Activated naive CD4-positive, alpha-beta T cell treated with anti-CD3 and anti-CD28 coated beads, Interleukin-2, amount 50 U/mL, for 24 hours (primary cell): ENCODE results near the gene SLC22A7.
A peak's percentile ranks its signal among the peaks of the same experiment; 100 is the strongest.

Experiments
- H3K27ac Mint-ChIP-seq: one replicate; pipeline ENCODE4 v1.8.0; 2021; ENCODE audit warnings: mild to moderate bottlenecking, mixed read lengths
- H3K27me3 Mint-ChIP-seq: one replicate; pipeline ENCODE4 v1.8.0; 2021; ENCODE audit warnings: mixed read lengths
- H3K36me3 Mint-ChIP-seq: one replicate; pipeline ENCODE4 v1.8.0; 2021; ENCODE audit warnings: mixed read lengths
- H3K4me1 Mint-ChIP-seq: one replicate; pipeline ENCODE4 v1.8.0; 2021; ENCODE audit warnings: mixed read lengths
- H3K4me3 Mint-ChIP-seq: one replicate; pipeline ENCODE4 v1.8.0; 2021; ENCODE audit warnings: mild to moderate bottlenecking, mixed read lengths
- H3K9me3 Mint-ChIP-seq: one replicate; pipeline ENCODE4 v1.8.0; 2021; ENCODE audit warnings: mixed read lengths

SLC22A7 gene, protein sequence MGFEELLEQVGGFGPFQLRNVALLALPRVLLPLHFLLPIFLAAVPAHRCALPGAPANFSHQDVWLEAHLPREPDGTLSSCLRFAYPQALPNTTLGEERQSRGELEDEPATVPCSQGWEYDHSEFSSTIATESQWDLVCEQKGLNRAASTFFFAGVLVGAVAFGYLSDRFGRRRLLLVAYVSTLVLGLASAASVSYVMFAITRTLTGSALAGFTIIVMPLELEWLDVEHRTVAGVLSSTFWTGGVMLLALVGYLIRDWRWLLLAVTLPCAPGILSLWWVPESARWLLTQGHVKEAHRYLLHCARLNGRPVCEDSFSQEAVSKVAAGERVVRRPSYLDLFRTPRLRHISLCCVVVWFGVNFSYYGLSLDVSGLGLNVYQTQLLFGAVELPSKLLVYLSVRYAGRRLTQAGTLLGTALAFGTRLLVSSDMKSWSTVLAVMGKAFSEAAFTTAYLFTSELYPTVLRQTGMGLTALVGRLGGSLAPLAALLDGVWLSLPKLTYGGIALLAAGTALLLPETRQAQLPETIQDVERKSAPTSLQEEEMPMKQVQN

DNA sequence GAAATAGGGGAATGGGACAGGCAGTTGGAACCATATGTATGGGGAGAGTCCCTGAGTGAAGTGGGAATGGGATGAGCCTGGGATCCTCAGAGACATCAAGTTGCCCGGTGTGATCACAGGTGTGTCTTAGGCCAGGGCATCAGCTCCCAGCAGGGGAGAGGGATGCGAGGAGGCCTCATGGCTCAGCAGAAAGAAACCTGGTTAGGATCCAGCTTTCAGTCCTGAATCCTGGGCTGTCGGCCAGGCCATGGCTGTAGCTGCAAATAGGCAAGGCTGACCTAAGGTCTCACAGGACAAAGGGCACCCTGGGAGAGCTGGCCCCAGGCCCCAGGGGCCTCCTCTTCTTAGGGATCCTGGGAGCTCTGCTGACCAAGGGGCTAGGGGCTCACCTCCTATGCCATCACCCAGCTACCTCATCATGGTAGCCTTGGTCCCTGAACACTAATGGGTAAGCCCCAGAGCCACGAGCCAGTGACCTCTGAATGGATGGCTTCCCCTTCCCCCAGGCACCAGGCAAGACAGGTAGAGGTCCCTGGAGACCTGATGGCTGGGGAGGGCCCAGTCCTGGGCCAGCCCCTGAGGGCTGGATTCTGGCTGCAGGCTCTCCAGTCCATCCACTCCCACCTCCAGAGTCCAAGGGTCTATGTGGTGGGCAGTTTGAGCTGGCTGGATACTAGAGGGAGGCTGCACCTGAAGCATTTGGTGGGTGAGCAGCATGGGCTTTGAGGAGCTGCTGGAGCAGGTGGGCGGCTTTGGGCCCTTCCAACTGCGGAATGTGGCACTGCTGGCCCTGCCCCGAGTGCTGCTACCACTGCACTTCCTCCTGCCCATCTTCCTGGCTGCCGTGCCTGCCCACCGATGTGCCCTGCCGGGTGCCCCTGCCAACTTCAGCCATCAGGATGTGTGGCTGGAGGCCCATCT lies at the start of gene SLC22A7:
Gene SLC22A7, plus strand, starts transcription at position 617 of the 921 bp plus-strand sequence. Its CDS starts 99 bp downstream, at position 716.
- peaks cover 2% of the 10 kb centered on the region for H3K27me3 Mint-ChIP-seq
- H3K36me3 Mint-ChIP-seq, result no peaks in the 10 kb centered on the region
- H3K9me3 Mint-ChIP-seq, result no peaks in the 10 kb centered on the region
- no peaks in the 10 kb centered on the region for H3K4me1 Mint-ChIP-seq
- H3K4me3 Mint-ChIP-seq, result no peak within 1 kb of the TSS
- no peak within 1 kb of the TSS for H3K27ac Mint-ChIP-seq

DNA sequence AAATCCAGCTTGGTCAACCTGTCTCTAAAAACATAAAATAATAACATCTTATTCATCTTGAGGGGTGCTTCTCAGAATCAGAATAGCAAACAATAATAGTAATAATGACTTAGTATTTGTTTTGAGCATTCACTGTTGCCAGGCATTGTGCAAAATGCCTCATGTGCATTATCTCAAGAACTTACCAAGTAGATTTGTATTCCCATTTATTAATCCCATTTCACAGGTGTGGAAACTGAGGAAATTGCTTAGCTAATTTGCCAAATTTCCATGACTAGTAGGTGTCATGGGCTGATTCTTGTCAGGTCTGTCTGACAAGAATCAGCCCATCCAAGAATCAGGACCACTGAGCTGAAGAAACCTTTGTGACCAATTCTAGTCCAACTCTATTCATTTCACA lies 49.3 kb upstream of the SLC22A7 start:
- no peaks in the 10 kb centered on the region for H3K36me3 Mint-ChIP-seq
- H3K27me3 Mint-ChIP-seq, result peaks cover 9% of the 10 kb centered on the region
- H3K4me3 Mint-ChIP-seq, result no peak overlapping the region
- no peaks in the 10 kb centered on the region for H3K9me3 Mint-ChIP-seq
- no peak overlapping the region for H3K27ac Mint-ChIP-seq
- peaks cover 24% of the 10 kb centered on the region for H3K4me1 Mint-ChIP-seq

DNA sequence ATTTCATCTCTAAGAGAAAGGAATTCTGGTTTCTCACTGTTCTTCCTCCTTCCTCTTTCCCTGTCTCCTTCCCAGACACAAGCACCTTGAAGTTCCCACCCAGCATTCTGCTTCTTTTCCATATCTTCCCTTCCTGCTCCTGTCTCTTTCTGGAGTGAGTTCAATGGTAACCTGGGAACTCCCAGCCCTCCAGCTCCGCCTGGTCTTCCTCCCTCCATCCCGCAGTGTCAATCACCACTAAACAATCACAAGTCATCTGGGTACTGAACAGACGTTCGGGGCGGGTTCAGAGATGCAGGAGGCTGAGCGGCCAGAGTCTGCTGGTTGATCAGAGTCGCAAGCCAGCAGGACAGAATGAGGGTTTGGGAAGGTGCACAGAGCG lies 47.1 kb upstream of the SLC22A7 start:
- peak overlapping the region; percentile 61 for H3K27ac Mint-ChIP-seq
- H3K27me3 Mint-ChIP-seq, result peaks cover 12% of the 10 kb centered on the region
- peaks cover 24% of the 10 kb centered on the region for H3K4me1 Mint-ChIP-seq
- no peaks in the 10 kb centered on the region for H3K36me3 Mint-ChIP-seq
- no peak overlapping the region for H3K4me3 Mint-ChIP-seq
- no peaks in the 10 kb centered on the region for H3K9me3 Mint-ChIP-seq

DNA sequence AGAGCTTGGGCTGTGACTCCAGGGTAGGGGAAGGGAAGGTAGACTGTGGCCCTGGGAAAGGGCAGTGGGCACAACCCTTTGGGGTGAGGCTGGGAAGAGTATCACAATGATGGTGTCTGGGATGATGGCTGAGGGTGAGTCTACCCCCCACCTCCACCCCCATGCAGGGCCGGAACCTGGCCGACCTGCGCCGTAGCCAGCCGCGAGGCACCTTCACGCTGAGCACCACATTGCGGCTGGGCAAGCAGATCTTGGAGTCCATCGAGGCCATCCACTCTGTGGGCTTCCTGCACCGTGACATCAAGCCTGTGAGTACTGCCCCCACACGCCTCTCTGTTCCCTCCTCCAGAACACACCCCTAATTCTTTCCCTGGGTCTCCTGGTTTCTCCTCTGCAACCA lies 44.7 kb upstream of the SLC22A7 start:
- Mint-ChIP-seq H3K4me1 (peaks cover 10% of the 10 kb centered on the region), H3K27me3 (peaks cover 12% of the 10 kb centered on the region), H3K36me3 (no peaks in the 10 kb centered on the region), H3K9me3 (no peaks in the 10 kb centered on the region), H3K27ac (no peak overlapping the region), H3K4me3 (no peak overlapping the region)

DNA sequence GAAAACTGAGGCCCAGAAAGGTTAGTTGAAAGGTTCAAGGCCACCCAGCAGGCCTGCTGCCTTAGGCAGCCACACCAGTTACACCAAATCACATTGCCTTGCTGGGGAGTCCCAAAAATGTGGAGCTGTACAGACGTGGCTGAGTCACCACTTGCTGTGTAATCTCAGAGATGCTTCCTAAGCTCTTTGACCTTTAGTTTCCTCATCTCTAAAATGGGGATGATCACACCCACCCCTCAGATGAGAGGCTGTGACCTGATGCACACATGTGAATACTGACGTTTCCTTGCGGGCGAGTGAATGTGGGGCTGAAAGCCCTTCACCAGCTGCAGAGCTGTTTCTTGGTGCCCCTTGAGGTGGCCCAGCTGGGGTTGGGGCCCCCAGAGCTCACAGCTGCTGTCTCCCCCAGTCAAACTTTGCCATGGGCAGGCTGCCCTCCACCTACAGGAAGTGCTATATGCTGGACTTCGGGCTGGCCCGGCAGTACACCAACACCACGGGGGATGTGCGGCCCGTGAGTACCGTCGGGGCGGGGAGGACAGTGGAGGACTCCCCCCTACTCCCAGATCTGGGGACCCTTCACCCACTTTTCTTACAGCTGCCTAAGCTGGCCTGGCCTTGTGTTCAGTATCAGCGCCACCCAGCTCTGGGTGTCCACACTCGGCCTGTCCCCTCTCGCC lies 43.8 kb upstream of the SLC22A7 start:
- no peak overlapping the region for H3K4me3 Mint-ChIP-seq
- H3K9me3 Mint-ChIP-seq, result no peaks in the 10 kb centered on the region
- H3K4me1 Mint-ChIP-seq, result peaks cover 10% of the 10 kb centered on the region
- H3K27ac Mint-ChIP-seq, result no peak overlapping the region
- H3K36me3 Mint-ChIP-seq, result no peaks in the 10 kb centered on the region
- peaks cover 12% of the 10 kb centered on the region for H3K27me3 Mint-ChIP-seq

DNA sequence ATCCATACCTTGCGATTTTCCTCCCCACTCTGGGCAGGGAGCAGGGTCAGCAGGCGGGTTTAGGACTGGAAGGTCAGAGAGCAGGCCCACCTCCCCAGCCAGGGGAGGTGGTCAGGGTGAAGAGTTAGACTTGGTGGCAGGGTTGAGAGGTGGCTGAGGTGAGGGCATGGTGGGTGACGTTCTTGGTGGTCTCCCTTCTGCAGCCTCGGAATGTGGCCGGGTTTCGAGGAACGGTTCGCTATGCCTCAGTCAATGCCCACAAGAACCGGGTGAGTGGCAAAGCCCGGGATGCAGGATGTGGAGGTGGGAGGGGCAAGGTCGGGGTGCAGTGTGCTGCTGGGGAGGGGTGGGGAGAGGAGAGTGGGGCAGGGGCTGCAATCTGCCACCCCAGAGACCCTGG lies 43.2 kb upstream of the SLC22A7 start:
- Mint-ChIP-seq H3K27me3 (peaks cover 12% of the 10 kb centered on the region), H3K9me3 (no peaks in the 10 kb centered on the region), H3K36me3 (no peaks in the 10 kb centered on the region), H3K4me3 (no peak overlapping the region), H3K27ac (no peak overlapping the region), H3K4me1 (peaks cover 10% of the 10 kb centered on the region)

DNA sequence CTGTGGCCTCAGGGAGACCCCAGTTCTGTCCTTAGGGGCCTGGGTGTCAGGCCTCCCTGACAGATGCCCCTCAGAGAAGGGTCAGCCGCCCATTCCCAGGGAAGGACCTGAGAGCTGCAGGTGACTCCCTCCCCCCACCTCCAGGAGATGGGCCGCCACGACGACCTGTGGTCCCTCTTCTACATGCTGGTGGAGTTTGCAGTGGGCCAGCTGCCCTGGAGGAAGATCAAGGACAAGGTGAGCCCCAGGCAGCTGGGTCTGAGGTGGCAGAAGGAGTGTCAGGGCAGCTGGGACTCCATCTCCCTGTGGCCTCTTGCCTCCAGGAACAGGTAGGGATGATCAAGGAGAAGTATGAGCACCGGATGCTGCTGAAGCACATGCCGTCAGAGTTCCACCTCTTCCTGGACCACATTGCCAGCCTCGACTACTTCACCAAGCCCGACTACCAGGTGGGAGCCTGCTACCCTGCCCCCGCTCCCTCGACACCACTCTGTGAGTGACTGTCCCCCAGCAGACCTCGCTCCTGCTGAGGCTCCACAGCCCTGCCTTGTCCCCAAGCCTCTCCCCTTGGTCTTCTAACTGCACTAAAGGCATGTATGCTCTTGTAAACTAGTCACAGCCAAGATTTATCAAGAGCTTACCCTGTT lies 42.5 kb upstream of the SLC22A7 start:
- Mint-ChIP-seq H3K4me1 (peaks cover 10% of the 10 kb centered on the region), H3K9me3 (no peaks in the 10 kb centered on the region), H3K36me3 (no peaks in the 10 kb centered on the region), H3K27me3 (peaks cover 12% of the 10 kb centered on the region), H3K4me3 (no peak overlapping the region), H3K27ac (no peak overlapping the region)

DNA sequence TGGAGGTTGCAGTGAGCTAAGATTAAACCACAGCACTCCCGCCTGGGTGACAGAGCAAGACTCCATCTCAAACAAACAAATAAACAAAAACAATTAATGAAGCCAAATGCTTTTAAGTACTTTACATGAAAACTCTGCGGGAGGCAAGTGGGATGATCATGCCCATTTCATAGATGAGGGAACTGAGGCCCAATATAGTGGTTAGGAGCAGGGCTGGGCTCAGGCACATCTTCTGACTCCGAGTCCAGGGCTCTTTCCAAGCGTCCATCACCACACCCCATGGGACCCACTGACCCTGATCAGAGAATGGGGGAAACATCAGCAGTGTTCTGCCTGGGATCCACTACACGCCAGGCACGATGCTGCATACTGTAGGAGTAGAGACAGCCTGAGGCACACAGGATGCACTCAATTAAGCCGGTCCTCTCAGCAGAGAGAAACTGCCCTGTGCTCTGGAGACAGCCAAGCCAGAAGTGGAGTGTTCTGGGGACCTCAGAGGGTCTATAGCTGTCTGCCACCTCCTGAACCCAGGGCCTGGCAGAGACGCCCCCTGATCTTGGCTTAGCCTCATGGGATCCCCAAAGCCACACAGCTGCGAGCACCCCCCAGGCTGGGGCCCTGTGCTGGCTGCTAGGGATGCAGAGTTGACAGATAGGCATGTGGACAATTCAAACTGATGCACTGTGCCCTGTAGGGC lies 41.2 kb upstream of the SLC22A7 start:
- H3K27me3 Mint-ChIP-seq, result peaks cover 3% of the 10 kb centered on the region
- H3K9me3 Mint-ChIP-seq, result no peaks in the 10 kb centered on the region
- no peak overlapping the region for H3K27ac Mint-ChIP-seq
- H3K4me3 Mint-ChIP-seq, result no peak overlapping the region
- no peaks in the 10 kb centered on the region for H3K4me1 Mint-ChIP-seq
- H3K36me3 Mint-ChIP-seq, result no peaks in the 10 kb centered on the region

DNA sequence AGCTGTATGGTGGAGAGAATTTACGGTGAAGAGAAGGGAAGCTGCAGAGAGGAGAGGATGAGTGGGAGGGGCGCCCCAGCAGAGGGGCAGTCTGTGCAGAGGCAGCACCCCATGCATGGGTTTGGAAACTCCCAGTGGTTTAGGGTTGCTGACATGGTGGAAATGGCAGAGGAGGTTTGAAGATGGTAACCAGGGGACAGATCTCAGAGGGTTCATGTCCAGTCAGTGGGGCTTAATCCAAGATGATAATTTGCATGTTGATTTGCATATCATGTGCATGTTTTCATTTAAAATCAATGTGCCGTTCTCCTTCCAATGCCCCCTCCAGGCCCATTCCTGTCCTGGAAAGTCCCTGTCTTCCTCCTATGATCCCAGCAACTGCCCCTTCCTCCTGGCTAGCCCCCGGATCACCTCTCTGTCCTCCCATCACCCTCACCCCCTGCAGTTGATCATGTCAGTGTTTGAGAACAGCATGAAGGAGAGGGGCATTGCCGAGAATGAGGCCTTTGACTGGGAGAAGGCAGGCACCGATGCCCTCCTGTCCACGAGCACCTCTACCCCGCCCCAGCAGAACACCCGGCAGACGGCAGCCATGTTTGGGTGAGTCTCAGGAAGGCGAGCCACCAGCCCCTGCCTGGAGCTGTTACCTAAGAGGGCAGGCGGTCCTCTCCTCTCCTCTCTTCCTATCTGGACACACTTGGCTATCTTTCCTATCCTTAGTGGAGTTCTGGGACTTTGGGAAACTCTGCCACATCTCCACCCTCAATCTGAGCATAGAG lies 40.5 kb upstream of the SLC22A7 start:
- Mint-ChIP-seq H3K27me3 (peaks cover 3% of the 10 kb centered on the region), H3K27ac (no peak overlapping the region)

DNA sequence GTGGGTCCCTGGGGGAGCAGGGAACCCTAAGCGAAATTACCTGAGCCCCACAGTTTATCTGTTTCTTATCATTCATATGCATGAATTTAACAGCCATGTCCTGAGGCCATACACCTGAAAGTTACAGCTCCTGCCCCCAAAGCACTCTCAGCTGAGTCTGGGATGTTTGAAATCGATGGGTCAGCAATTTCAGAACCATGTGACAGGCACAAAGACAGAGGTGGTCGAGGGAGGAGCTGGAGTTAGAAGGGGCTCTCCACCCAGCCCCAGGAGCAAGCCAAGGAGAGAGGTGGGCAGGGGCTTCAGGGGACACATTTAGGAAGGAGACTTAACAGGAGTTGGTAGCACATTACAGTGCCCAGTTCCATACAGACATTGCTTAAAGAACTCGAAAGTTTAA lies 39.9 kb upstream of the SLC22A7 start:
- Mint-ChIP-seq H3K9me3 (no peaks in the 10 kb centered on the region), H3K4me3 (no peak overlapping the region), H3K36me3 (no peaks in the 10 kb centered on the region), H3K4me1 (no peaks in the 10 kb centered on the region), H3K27ac (no peak overlapping the region), H3K27me3 (peaks cover 3% of the 10 kb centered on the region)

More for the DNA sequence above, 40.5 kb upstream of the SLC22A7 start:
- Mint-ChIP-seq H3K9me3 (no peaks in the 10 kb centered on the region), H3K4me3 (no peak overlapping the region), H3K4me1 (no peaks in the 10 kb centered on the region), H3K36me3 (no peaks in the 10 kb centered on the region)

DNA sequence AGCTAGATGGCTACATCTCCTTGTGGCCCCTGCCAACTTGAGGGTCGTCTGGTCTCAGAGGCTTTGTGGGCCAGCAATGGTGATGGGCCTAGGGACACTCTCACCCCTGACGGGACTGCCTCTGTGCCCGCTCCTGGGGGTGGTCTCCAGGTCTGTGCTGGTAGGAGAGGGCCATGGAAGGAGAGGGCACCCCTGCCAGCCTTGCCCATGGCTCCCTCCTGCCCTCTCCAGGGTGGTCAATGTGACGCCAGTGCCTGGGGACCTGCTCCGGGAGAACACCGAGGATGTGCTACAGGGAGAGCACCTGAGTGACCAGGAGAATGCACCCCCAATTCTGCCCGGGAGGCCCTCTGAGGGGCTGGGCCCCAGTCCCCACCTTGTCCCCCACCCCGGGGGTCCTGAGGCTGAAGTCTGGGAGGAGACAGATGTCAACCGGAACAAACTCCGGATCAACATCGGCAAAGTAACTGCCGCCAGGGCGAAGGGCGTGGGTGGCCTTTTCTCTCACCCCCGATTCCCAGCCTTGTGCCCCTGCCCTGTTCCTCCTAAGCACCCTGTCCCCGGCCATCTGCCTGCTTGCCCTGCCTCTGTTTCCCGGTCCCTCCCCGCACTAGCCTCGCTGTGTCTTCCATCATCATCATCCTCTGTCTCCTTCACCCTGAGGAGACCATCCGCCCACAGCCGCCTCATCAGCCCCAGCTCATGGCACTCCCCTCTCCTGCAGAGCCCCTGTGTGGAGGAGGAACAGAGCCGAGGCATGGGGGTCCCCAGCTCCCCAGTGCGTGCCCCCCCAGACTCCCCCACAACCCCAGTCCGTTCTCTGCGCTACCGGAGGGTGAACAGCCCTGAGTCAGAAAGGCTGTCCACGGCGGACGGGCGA lies 39.0 kb upstream of the SLC22A7 start:
- peaks cover 3% of the 10 kb centered on the region for H3K27me3 Mint-ChIP-seq
- no peak overlapping the region for H3K4me3 Mint-ChIP-seq
- no peaks in the 10 kb centered on the region for H3K9me3 Mint-ChIP-seq

DNA sequence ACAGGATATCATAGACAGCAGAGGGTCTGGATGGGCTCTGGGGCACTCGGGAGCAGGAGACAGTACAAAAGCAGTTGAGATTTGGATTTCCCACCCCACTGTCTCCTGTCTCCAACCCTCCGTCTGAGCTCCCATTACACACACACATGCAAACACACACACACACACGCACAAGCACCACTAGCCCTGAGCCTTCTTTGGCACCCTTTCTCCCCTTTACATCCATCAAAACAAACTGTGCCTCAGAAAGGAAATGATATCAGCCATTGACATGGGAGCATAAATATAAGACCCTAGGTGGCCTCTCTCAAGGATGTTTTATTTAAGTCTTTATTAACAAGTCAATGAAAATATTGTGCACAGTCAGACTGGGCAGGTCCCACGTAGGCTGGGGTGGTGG lies 37.3 kb upstream of the SLC22A7 start:
- H3K27ac Mint-ChIP-seq, result no peak overlapping the region

More for the DNA sequence above, 39.0 kb upstream of the SLC22A7 start:
- no peaks in the 10 kb centered on the region for H3K4me1 Mint-ChIP-seq
- H3K27ac Mint-ChIP-seq, result peak overlapping the region; percentile 17
- no peaks in the 10 kb centered on the region for H3K36me3 Mint-ChIP-seq

DNA sequence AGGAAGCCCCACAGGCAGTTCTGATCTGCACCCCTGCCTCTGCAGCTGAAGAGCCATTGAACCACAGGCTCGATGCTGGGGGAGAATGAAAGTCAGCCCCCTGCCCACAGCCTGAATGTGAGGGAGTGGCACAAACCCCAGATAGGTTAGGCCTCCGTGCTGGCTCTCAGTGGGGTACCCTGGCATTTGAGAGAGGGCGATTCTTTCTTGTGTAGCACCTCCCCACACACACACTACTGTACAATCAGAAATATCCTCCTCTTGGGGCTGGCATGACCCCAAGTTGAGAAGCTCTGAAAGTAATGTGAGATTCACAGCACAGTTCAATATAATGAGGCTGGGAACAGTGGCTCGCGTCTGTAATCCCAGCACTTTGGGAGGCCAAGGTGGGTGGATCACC lies 36.9 kb upstream of the SLC22A7 start:
- Mint-ChIP-seq H3K27me3 (no peaks in the 10 kb centered on the region), H3K36me3 (no peaks in the 10 kb centered on the region), H3K9me3 (no peaks in the 10 kb centered on the region), H3K4me1 (no peaks in the 10 kb centered on the region), H3K4me3 (no peak overlapping the region), H3K27ac (no peak overlapping the region)

More for the DNA sequence above, 37.3 kb upstream of the SLC22A7 start:
- no peaks in the 10 kb centered on the region for H3K36me3 Mint-ChIP-seq
- H3K27me3 Mint-ChIP-seq, result no peaks in the 10 kb centered on the region
- H3K4me1 Mint-ChIP-seq, result no peaks in the 10 kb centered on the region
- H3K4me3 Mint-ChIP-seq, result no peak overlapping the region
- H3K9me3 Mint-ChIP-seq, result no peaks in the 10 kb centered on the region
